GM21717 (cell line): ENCODE data around the gene EFCAB3.
"Not testable (repeated sequence)": the region's sequence is repeated elsewhere in the genome, so short reads cannot be mapped to it uniquely, and the experiment has no call there.

Experiments used
- ATAC-seq: cut with Tn5 transposase; IDR thresholded peaks from one replicate; pipeline ENCODE4 v1.9.1; 2021; ENCODE audit warnings: mild to moderate bottlenecking, moderate library complexity; ENCODE audit not compliant: unreplicated experiment

EFCAB3 gene

GRCh38 chr17:62464422-62464821 lies 84.1 kb downstream of the EFCAB3 start:
- ATAC-seq = not testable (repeated sequence)

- ATAC-seq = not testable (repeated sequence)
Observed at GRCh38 chr17:62465271-62465670, 84.9 kb downstream of the EFCAB3 start.
